GM23338 (cell line): ENCODE data around the gene HS6ST1. TPM values are rescaled to one million over a fixed set of nuclear protein-coding genes. Genes with fewer than 3 reads are reported as not detected.

ENCODE experiments used
- ATAC-seq: fragments of 200-7000 bp; cut with Tn5 transposase; 3 replicates; pipeline ENCODE4 v1.9.1; 2020
- DNase-seq: peaks from one replicate; pipeline ENCODE4 v3.0.0-alpha.2; 2015; ENCODE audit warnings: low spot score
- H2AFZ ChIP-seq: fragments of 200-600 bp; sonication (generic); 2 replicates; pipeline ENCODE4 v1.8.0; 2016; ENCODE audit warnings: antibody characterized with exemption, mild to moderate bottlenecking, moderate library complexity
- H3F3A ChIP-seq: fragments of 200-600 bp; sonication (generic); replicated peaks from 2 replicates; pipeline ENCODE4 v1.8.0; 2017; ENCODE audit warnings: antibody characterized with exemption, mixed run types, low read depth
- H3K27ac ChIP-seq: fragments of 200-600 bp; sonication (generic); 2 replicates; pipeline ENCODE4 v1.6.1; 2016; ENCODE audit warnings: low read depth
- H3K27me3 ChIP-seq: fragments of 200-600 bp; sonication (generic); 2 replicates; pipeline ENCODE4 v1.8.0; 2016; ENCODE audit warnings: mild to moderate bottlenecking, mixed run types, moderate library complexity; ENCODE audit not compliant: insufficient read depth
- H3K36me3 ChIP-seq: fragments of 200-600 bp; sonication (generic); 2 replicates; pipeline ENCODE4 v1.8.0; 2016; ENCODE audit warnings: mild to moderate bottlenecking; ENCODE audit not compliant: insufficient read depth
- H3K4me1 ChIP-seq: fragments of 200-600 bp; sonication (generic); 2 replicates; pipeline ENCODE4 v1.8.0; 2016; ENCODE audit warnings: mild to moderate bottlenecking, moderate library complexity; ENCODE audit not compliant: insufficient read depth
- H3K4me2 ChIP-seq: fragments of 200-600 bp; sonication (generic); 2 replicates; pipeline ENCODE4 v1.7.1; 2017; ENCODE audit warnings: mixed run types
- H3K4me3 ChIP-seq: fragments of 200-600 bp; sonication (generic); 2 replicates; pipeline ENCODE4 v1.6.1; 2016; ENCODE audit warnings: mixed run types
- H3K79me2 ChIP-seq: fragments of 200-600 bp; sonication (generic); replicated peaks from 2 replicates; pipeline ENCODE4 v1.8.0; 2017; ENCODE audit warnings: mild to moderate bottlenecking; ENCODE audit not compliant: insufficient read depth
- H3K9me2 ChIP-seq: fragments of 200-600 bp; sonication (generic); 2 replicates; pipeline ENCODE4 v1.8.0; 2017; ENCODE audit not compliant: insufficient read depth
- H4K20me1 ChIP-seq: fragments of 200-600 bp; sonication (generic); replicated peaks from 2 replicates; pipeline ENCODE4 v1.8.0; 2017; ENCODE audit warnings: mild to moderate bottlenecking; ENCODE audit not compliant: insufficient read depth
- H3K27ac Mint-ChIP-seq: 2 replicates; pipeline ENCODE4 v1.8.0; 2020; ENCODE audit warnings: inconsistent platforms, mild to moderate bottlenecking, moderate library complexity, mixed read lengths
- H3K27me3 Mint-ChIP-seq: 3 replicates; pipeline ENCODE4 v1.8.0; 2022; ENCODE audit warnings: low read depth, mild to moderate bottlenecking, moderate library complexity, mixed read lengths, inconsistent platforms; ENCODE audit not compliant: insufficient read depth, poor library complexity
- H3K36me3 Mint-ChIP-seq: 3 replicates; pipeline ENCODE4 v1.8.0; 2021; ENCODE audit warnings: low read depth, mild to moderate bottlenecking, inconsistent platforms, moderate library complexity, mixed read lengths
- H3K4me1 Mint-ChIP-seq: 3 replicates; pipeline ENCODE4 v1.8.0; 2020; ENCODE audit warnings: mild to moderate bottlenecking, inconsistent platforms, mixed read lengths
- H3K4me3 Mint-ChIP-seq: 3 replicates; pipeline ENCODE4 v1.8.0; 2021; ENCODE audit warnings: moderate library complexity, mild to moderate bottlenecking, inconsistent platforms, mixed read lengths
- H3K9me3 Mint-ChIP-seq: 3 replicates; pipeline ENCODE4 v1.8.0; 2020; ENCODE audit warnings: moderate library complexity, mild to moderate bottlenecking, inconsistent platforms, mixed read lengths
- CREB1 ChIP-seq: fragments of 250-450 bp; sonication (Bioruptor Pico); IDR thresholded peaks from 2 replicates; pipeline ENCODE4 v1.5.0; 2020; ENCODE audit warnings: low read depth, mild to moderate bottlenecking, moderate library complexity
- NANOG ChIP-seq: IDR thresholded peaks from 2 replicates; pipeline ENCODE4 v1.6.1; 2016; ENCODE audit warnings: antibody characterized with exemption, borderline replicate concordance
- POLR2AphosphoS5 ChIP-seq: IDR thresholded peaks from 2 replicates; pipeline ENCODE4 v1.6.1; 2016; ENCODE audit warnings: antibody characterized with exemption, low read depth
- REST ChIP-seq: IDR thresholded peaks from one replicate; pipeline ENCODE4 v1.6.1; 2018; ENCODE audit warnings: antibody characterized with exemption; ENCODE audit not compliant: unreplicated experiment
- ZNF114 ChIP-seq: fragments of 250-450 bp; sonication (Bioruptor Pico); IDR thresholded peaks from 2 replicates; pipeline ENCODE4 v1.5.0; 2020; ENCODE audit warnings: mild to moderate bottlenecking, moderate library complexity
- ZNF331 ChIP-seq: fragments of 250-450 bp; sonication (Bioruptor Pico); IDR thresholded peaks from 2 replicates; pipeline ENCODE4 v1.5.0; 2020; ENCODE audit warnings: low read depth, mild to moderate bottlenecking, moderate library complexity
- ZNF462 ChIP-seq: fragments of 250-450 bp; sonication (Bioruptor Pico); IDR thresholded peaks from 2 replicates; pipeline ENCODE4 v1.5.0; 2020; ENCODE audit warnings: mild to moderate bottlenecking, moderate library complexity
- polyA plus RNA-seq: library from polyadenylated mRNA; unstranded; fragments of >200 nt; fragmentation: Nextera tagmentation; extraction: Ambion mirVana; gene quantifications from 2 replicates; pipeline ENCODE4 v1.2.1, GENCODE V29; 2016
- total RNA-seq: library from RNA; depleted of rRNA; stranded (reverse); fragments of >200 nt; shearing (Covaris generic); gene quantifications from 2 replicates; pipeline ENCODE4 v1.2.3, GENCODE V29; 2014

Gene HS6ST1
- total and polyA plus RNA-seq, 2 experiments from 2014 or later: 21.1 to 106 TPM

- TF ChIP-seq ZNF462 (CRISPR knock-in tag) (no peak), REST (no peak), POLR2AphosphoS5 (no peak), NANOG (no peak), CREB1 (no peak)
Observed at GRCh38 chr2:128343459-128343858, 24.8 kb upstream of the HS6ST1 start (continued).

GRCh38 chr2:128342550-128342949, 23.9 kb upstream of the HS6ST1 start:
- Histone ChIP-seq H3K4me2 (no peak overlapping the region), H3K36me3 (peaks cover 6% of the 10 kb centered on the region), H3K27me3 (no peaks in the 10 kb centered on the region), H2AFZ (no peak overlapping the region), H3F3A (no peaks in the 10 kb centered on the region), H3K4me1 (no peaks in the 10 kb centered on the region), H3K9me2 (peaks cover 15% of the 10 kb centered on the region; the same call in 1 of the 2 replicates), H3K4me3 (no peak overlapping the region), H3K27ac (no peak overlapping the region), H3K79me2 (no peaks in the 10 kb centered on the region), H4K20me1 (no peaks in the 10 kb centered on the region)
- peaks cover 6% of the 10 kb centered on the region for H3K27me3 Mint-ChIP-seq
- ATAC-seq (no peak), DNase-seq (no peak)
- H3K36me3 Mint-ChIP-seq: peaks cover 10% of the 10 kb centered on the region
- no peak overlapping the region for H3K27ac Mint-ChIP-seq
- H3K4me1 Mint-ChIP-seq: peaks cover 2% of the 10 kb centered on the region
- peaks cover 25% of the 10 kb centered on the region for H3K9me3 Mint-ChIP-seq
- no peak overlapping the region for H3K4me3 Mint-ChIP-seq
- TF ChIP-seq POLR2AphosphoS5 (no peak), CREB1 (no peak), ZNF462 (CRISPR knock-in tag) (no peak), ZNF331 (CRISPR knock-in tag) (no peak), ZNF114 (CRISPR knock-in tag) (no peak)
